B cell (primary cell): Measurements from ENCODE around the gene CAP2. TPM values are rescaled to one million over a fixed set of nuclear protein-coding genes. Genes with fewer than 3 reads are reported as not detected.

Experiments
- ATAC-seq: fragments of 200-7000 bp; cut with Tn5 transposase; one replicate; pipeline ENCODE4 v1.10.0; 2021; ENCODE audit warnings: low read depth, mild to moderate bottlenecking, moderate number of reproducible peaks, moderate library complexity
- CTCF ChIA-PET: fragments of 350-600 bp; sonication (Branson Sonifier 250); formaldehyde crosslinking; loops from one replicate; lab custom pipeline; 2021; ENCODE audit warnings: antibody characterized with exemption, inconsistent platforms; lab: Charles Lee
- POLR2A ChIA-PET: fragments of 350-600 bp; sonication (Branson Sonifier 250); formaldehyde crosslinking; loops from one replicate; lab custom pipeline; 2021; ENCODE audit warnings: antibody characterized with exemption; lab: Charles Lee
- DNase-seq: peaks from one replicate; pipeline ENCODE4 v3.0.0; 2013
- H2AFZ ChIP-seq: 2 replicates; pipeline ENCODE4 v1.6.1; 2012; ENCODE audit warnings: mild to moderate bottlenecking, low read depth, low read length; ENCODE audit not compliant: insufficient read depth, poor library complexity, severe bottlenecking
- H3K27ac ChIP-seq, 2 donors: 1 replicate in 1 of 2; 2 replicates in 1 of 2; pipeline ENCODE4 v1.5.1; 2012 to 2013; ENCODE audit warnings: low read length in 2 of 2, mild to moderate bottlenecking in 2 of 2, moderate library complexity in 1 of 2
- H3K27me3 ChIP-seq, 4 experiments: fragments of 200-600 bp in 1 of 4; sonication (generic) in 1 of 4; replicated peaks in 1 of 4; 1 replicate in 2 of 4; 2 replicates in 2 of 4; pipeline versions ENCODE4 v1.6.1 to v1.7.0; 2013 to 2016; ENCODE audit warnings: low read length in 3 of 4, mild to moderate bottlenecking in 2 of 4, mixed read lengths in 1 of 4, moderate library complexity in 1 of 4; ENCODE audit not compliant: insufficient read depth in 4 of 4, control insufficient read depth in 3 of 4; ENCODE audit errors: control extremely low read depth in 1 of 4
- H3K36me3 ChIP-seq, 2 experiments: replicated peaks in 1 of 2; 1 replicate in 1 of 2; 2 replicates in 1 of 2; pipeline versions ENCODE4 v1.6.1 to v1.7.1; 2013; ENCODE audit warnings: low read length in 1 of 2; ENCODE audit not compliant: insufficient read depth in 2 of 2, control insufficient read depth in 1 of 2; ENCODE audit errors: control extremely low read depth in 1 of 2, extremely low read depth in 1 of 2
- H3K4me1 ChIP-seq, 2 donors: fragments of 200-600 bp in 1 of 2; sonication (generic) in 1 of 2; 1 replicate in 1 of 2; 2 replicates in 1 of 2; pipeline versions ENCODE4 v1.5.1 to v1.6.1; 2013 to 2017; ENCODE audit warnings: low read length in 2 of 2; ENCODE audit not compliant: control insufficient read depth in 2 of 2, insufficient read depth in 2 of 2
- H3K4me2 ChIP-seq: replicated peaks from 2 replicates; pipeline ENCODE3; 2012; ENCODE audit warnings: mild to moderate bottlenecking, low read depth, low read length; ENCODE audit not compliant: poor library complexity, severe bottlenecking
- H3K4me3 ChIP-seq, 5 experiments: fragments of 200-600 bp in 1 of 5; sonication (generic) in 1 of 5; 1 replicate in 3 of 5; 2 replicates in 2 of 5; pipeline versions ENCODE4 v1.5.1 to v1.7.0; 2011 to 2016; ENCODE audit warnings: low read length in 4 of 5, mild to moderate bottlenecking in 4 of 5, low read depth in 2 of 5, control low read depth in 1 of 5, moderate library complexity in 1 of 5; ENCODE audit not compliant: insufficient read depth in 1 of 5; ENCODE audit errors: control extremely low read depth in 1 of 5, extremely low read depth in 1 of 5
- H3K79me2 ChIP-seq: fragments of 200-600 bp; sonication (generic); one replicate; pipeline ENCODE4 v1.6.0; 2016; ENCODE audit warnings: low read length; ENCODE audit not compliant: control insufficient read depth, insufficient read depth
- H3K9ac ChIP-seq: fragments of 200-600 bp; sonication (generic); 2 replicates; pipeline ENCODE4 v1.6.1; 2017; ENCODE audit warnings: mild to moderate bottlenecking, low read length, moderate library complexity
- H3K9me3 ChIP-seq, 3 donors: one replicate each; pipeline versions ENCODE4 v1.6.1 to v1.7.1; 2013; ENCODE audit warnings: low read length in 2 of 3; ENCODE audit not compliant: control insufficient read depth in 2 of 3, insufficient read depth in 1 of 3; ENCODE audit errors: control extremely low read depth in 1 of 3
- H4K20me1 ChIP-seq: 2 replicates; pipeline ENCODE4 v1.6.0; 2012; ENCODE audit warnings: mild to moderate bottlenecking, low read length; ENCODE audit not compliant: insufficient read depth, control insufficient read depth, poor library complexity, severe bottlenecking
- H3K27ac Mint-ChIP-seq: one replicate; pipeline ENCODE4 v1.8.0; 2021; ENCODE audit warnings: mixed read lengths
- H3K27me3 Mint-ChIP-seq: one replicate; pipeline ENCODE4 v1.8.0; 2021; ENCODE audit warnings: mixed read lengths
- H3K4me1 Mint-ChIP-seq: one replicate; pipeline ENCODE4 v1.8.0; 2021; ENCODE audit warnings: mixed read lengths
- H3K4me3 Mint-ChIP-seq: one replicate; pipeline ENCODE4 v1.8.0; 2021; ENCODE audit warnings: mixed read lengths
- H3K9me3 Mint-ChIP-seq: one replicate; pipeline ENCODE4 v1.8.0; 2022; ENCODE audit warnings: mixed read lengths; ENCODE audit not compliant: insufficient read depth
- EZH2 ChIP-seq: IDR thresholded peaks from 2 replicates; pipeline ENCODE4 v1.6.1; 2012; ENCODE audit warnings: borderline replicate concordance, low read depth, mild to moderate bottlenecking, moderate library complexity, low read length; ENCODE audit not compliant: insufficient read depth, poor library complexity, severe bottlenecking
- WGBS: methylation state at CpG from one replicate; pipeline ENCODE4 v1.1.5; 2013; ENCODE audit warnings: missing lambda C conversion rate; ENCODE audit not compliant: insufficient coverage; 5-methylcytosine and 5-hydroxymethylcytosine counted together
- intact Hi-C: fragments of 100-400 bp; cut with micrococcal nuclease; formaldehyde crosslinking; loops from one replicate; pipeline ENCODE4 v1.10.0; 2022
- polyA plus RNA-seq: library from polyadenylated mRNA; depleted of rRNA; stranded (reverse); fragments of >200 nt; gene quantifications from 2 replicates; pipeline ENCODE4 v1.2.3, GENCODE V29; 2012
- total RNA-seq, 2 donors: library from RNA; stranded (reverse); fragments of 120-200 nt in 1 of 2; gene quantifications; 1 replicate in 1 of 2; 2 replicates in 1 of 2; pipeline versions ENCODE4 v1.2.3 to v1.2.4, GENCODE V29; 2013 to 2022
- TF ChIP-seq, protein P1 (sequence below): fragments of 200-600 bp; IDR thresholded peaks from one replicate; pipeline ENCODE4 v1.8.0; 2022; ENCODE audit warnings: antibody characterized with exemption, mild to moderate bottlenecking

Gene CAP2
- total and polyA plus RNA-seq, 2 donors (not counting 1 experiment from before 2014, with no cell fraction given), result not detected

DNA sequence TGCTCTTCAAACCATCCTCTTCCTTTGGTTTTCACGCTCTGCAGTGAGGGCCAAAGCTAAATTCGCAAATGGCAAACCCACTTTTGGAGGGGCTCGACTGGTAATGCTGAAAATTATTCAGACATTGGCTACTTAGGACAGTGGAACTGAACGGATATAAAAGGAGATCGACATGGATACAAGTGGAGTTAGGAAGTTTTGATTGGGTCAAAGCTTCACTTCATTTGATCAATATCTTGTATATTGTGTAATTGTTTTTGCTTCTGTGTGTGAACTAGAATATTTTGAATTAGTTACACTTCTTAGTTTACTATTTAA lies 207.9 kb downstream of the CAP2 start:
- Histone ChIP-seq H3K9me3 (peaks cover 0 to 2% (median 0%) of the 10 kb centered on the region in 3 donors), H3K27me3 (no peaks in the 10 kb centered on the region), H3K4me3 (peak overlapping the region; percentile 51 to 84 (median 79)), H3K4me2 (peak overlapping the region; percentile 94), H2AFZ (peak overlapping the region; percentile 95), H3K27ac (peak overlapping the region in 1 of 2 donors; percentile 74), H3K36me3 (peaks cover 0 to 3% of the 10 kb centered on the region in 2 experiments), H3K4me1 (peaks cover 13% of the 10 kb centered on the region in 2 donors), H3K79me2 (peaks cover 13% of the 10 kb centered on the region), H3K9ac (peak overlapping the region; percentile 82), H4K20me1 (no peaks in the 10 kb centered on the region)
- Mint-ChIP-seq H3K4me1 (peaks cover 10% of the 10 kb centered on the region), H3K27me3 (no peaks in the 10 kb centered on the region), H3K9me3 (no peaks in the 10 kb centered on the region), H3K27ac (peak overlapping the region; percentile 81), H3K4me3 (peak overlapping the region; percentile 91)
- POLR2A ChIA-PET, result interaction anchor here (2.5 kb wide), 1 partner anchor 105 kb away, joined by 10 read pairs; the partner anchor contains the start of gene NUP153
- no peak for DNase-seq
- intact Hi-C loops, result loop anchor here (10.0 kb wide), 1 partner anchor 63 kb away; no protein-coding TSS in a partner anchor
- ATAC-seq, result no peak
- CTCF ChIA-PET, result interaction anchor here (1.0 to 2.3 kb wide), 6 partner anchors 13 to 216 kb away, joined by 3 to 11 read pairs (median 4); partner anchors contain the start of gene NUP153
- WGBS, result 33% methylated on average over 5 of the region's 5 CpGs
- no peak for TF ChIP-seq EZH2
- TF ChIP-seq, protein P1, sequence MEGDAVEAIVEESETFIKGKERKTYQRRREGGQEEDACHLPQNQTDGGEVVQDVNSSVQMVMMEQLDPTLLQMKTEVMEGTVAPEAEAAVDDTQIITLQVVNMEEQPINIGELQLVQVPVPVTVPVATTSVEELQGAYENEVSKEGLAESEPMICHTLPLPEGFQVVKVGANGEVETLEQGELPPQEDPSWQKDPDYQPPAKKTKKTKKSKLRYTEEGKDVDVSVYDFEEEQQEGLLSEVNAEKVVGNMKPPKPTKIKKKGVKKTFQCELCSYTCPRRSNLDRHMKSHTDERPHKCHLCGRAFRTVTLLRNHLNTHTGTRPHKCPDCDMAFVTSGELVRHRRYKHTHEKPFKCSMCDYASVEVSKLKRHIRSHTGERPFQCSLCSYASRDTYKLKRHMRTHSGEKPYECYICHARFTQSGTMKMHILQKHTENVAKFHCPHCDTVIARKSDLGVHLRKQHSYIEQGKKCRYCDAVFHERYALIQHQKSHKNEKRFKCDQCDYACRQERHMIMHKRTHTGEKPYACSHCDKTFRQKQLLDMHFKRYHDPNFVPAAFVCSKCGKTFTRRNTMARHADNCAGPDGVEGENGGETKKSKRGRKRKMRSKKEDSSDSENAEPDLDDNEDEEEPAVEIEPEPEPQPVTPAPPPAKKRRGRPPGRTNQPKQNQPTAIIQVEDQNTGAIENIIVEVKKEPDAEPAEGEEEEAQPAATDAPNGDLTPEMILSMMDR, result no peak

DNA sequence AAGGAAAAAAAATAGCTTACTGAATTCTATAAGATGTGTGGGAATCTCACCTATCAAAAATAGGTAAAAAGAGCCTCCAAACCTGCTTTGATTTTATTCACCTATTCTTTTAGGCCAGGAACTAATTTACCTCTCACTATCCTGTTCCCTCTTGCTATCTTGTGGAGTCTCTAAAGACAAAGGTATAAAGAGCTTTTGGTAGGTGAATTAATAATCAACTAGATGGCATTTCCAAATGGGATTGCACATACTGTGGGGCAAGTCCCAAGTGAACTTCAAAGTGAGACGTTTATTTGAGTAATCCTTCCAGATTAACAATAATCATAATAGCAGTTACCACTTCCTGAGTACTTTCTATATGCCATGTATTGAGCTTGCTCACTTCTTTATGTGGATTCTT lies 209.5 kb downstream of the CAP2 start:
- Mint-ChIP-seq H3K27me3 (no peaks in the 10 kb centered on the region), H3K4me1 (peaks cover 10% of the 10 kb centered on the region), H3K4me3 (no peak overlapping the region), H3K9me3 (no peaks in the 10 kb centered on the region), H3K27ac (no peak overlapping the region)
- H3K4me2 ChIP-seq, result no peak overlapping the region
- H3K4me3 ChIP-seq, result no peak overlapping the region
- H3K9ac ChIP-seq, result no peak overlapping the region
- ChIA-PET POLR2A (no interaction called here), CTCF (interaction anchor here (1.7 kb wide), 1 partner anchor 12 kb away, joined by 3 read pairs; no protein-coding TSS in a partner anchor)
- peaks cover 0 to 2% (median 0%) of the 10 kb centered on the region in 3 donors for H3K9me3 ChIP-seq
- intact Hi-C loops, result loop anchor here (10.0 kb wide), 1 partner anchor 62 kb away; no protein-coding TSS in a partner anchor
- DNase-seq (no peak), ATAC-seq (no peak)
- TF ChIP-seq, protein P1, result no peak
- TF ChIP-seq EZH2, result no peak
- H3K27me3 ChIP-seq, result no peaks in the 10 kb centered on the region
- WGBS, result no CpG with 5 or more reads among the region's 1 CpG
- peaks cover 13% of the 10 kb centered on the region in 2 donors for H3K4me1 ChIP-seq
- H3K79me2 ChIP-seq, result peaks cover 13% of the 10 kb centered on the region
- no peaks in the 10 kb centered on the region for H4K20me1 ChIP-seq
- H3K27ac ChIP-seq, result no peak overlapping the region
- no peak overlapping the region for H2AFZ ChIP-seq
- H3K36me3 ChIP-seq, result peaks cover 0 to 3% of the 10 kb centered on the region in 2 experiments
